WI38 (cell line): ENCODE measurements around the gene DIPK1B.

ENCODE experiments used
- H3K4me3 ChIP-seq: 2 replicates; pipeline ENCODE4 v1.5.1; 2011; ENCODE audit warnings: low read depth, mild to moderate bottlenecking, control low read depth, low read length
- CTCF ChIP-seq: IDR thresholded peaks from 2 replicates; pipeline ENCODE4 v1.5.1; 2012; ENCODE audit warnings: low read depth, mild to moderate bottlenecking, control low read depth, low read length

DIPK1B gene

GRCh38 chr9:136748666-136749611 lies 36.6 kb downstream of the DIPK1B start:
- no peak overlapping the region for H3K4me3 ChIP-seq
- TF ChIP-seq CTCF = no peak

GRCh38 chr9:136750526-136750925 lies 38.2 kb downstream of the DIPK1B start:
- no peak for TF ChIP-seq CTCF
- H3K4me3 ChIP-seq = no peak overlapping the region

- no peak for TF ChIP-seq CTCF
- no peak overlapping the region for H3K4me3 ChIP-seq
Measured at GRCh38 chr9:136751244-136751643, 38.9 kb downstream of the DIPK1B start.

- no peak overlapping the region for H3K4me3 ChIP-seq
- TF ChIP-seq CTCF = no peak
Measured at GRCh38 chr9:136751814-136752213, 39.4 kb downstream of the DIPK1B start.

- H3K4me3 ChIP-seq = no peak overlapping the region
- no peak for TF ChIP-seq CTCF
Measured at GRCh38 chr9:136753371-136754058, 41.1 kb downstream of the DIPK1B start.

- no peak overlapping the region for H3K4me3 ChIP-seq
- TF ChIP-seq CTCF = no peak
Measured at GRCh38 chr9:136754059-136754572, 41.7 kb downstream of the DIPK1B start.
